ENCODE measurements around the gene FLYWCH1. TPM values are rescaled to one million over a fixed set of nuclear protein-coding genes. Genes with fewer than 3 reads are reported as not detected.

The FLYWCH1 gene
- total RNA-seq, 2 experiments from 2014 or later = 26.1 to 61.9 TPM

- CTCF ChIA-PET (ENCODE audit: unreplicated experiment) = no interaction called here
- POLR2A ChIA-PET = interaction anchor here (0.6 to 1.0 kb wide), 2 partner anchors 10 to 222 kb away, joined by 3 read pairs; no protein-coding TSS in a partner anchor
- Histone ChIP-seq H3K9me2 (ENCODE audit: insufficient read depth, low read length) (no peaks in the 10 kb centered on the region), H3K27ac (ENCODE audit: low read depth, low read length, poor library complexity, severe bottlenecking) (no peak overlapping the region), H3K79me2 (ENCODE audit: insufficient read depth, low read depth, low read length) (no peaks in the 10 kb centered on the region), H3K4me1 (ENCODE audit: insufficient read depth, low read length, poor library complexity, severe bottlenecking) (peaks cover 11% of the 10 kb centered on the region), H3K9me3 (ENCODE audit: low read length) (no peaks in the 10 kb centered on the region), H3K36me3 (ENCODE audit: insufficient read depth, low read length) (no peaks in the 10 kb centered on the region), H4K20me1 (ENCODE audit: insufficient read depth, low read length) (no peaks in the 10 kb centered on the region), H2AFZ (ENCODE audit: low read length) (no peak overlapping the region), H3K4me2 (ENCODE audit: low read length) (no peak overlapping the region), H3K4me3 (ENCODE audit: low read depth, low read length, poor library complexity, severe bottlenecking) (no peak overlapping the region)
- DNase-seq (ENCODE audit: low spot score) = no peak
- TF ChIP-seq, protein P1, sequence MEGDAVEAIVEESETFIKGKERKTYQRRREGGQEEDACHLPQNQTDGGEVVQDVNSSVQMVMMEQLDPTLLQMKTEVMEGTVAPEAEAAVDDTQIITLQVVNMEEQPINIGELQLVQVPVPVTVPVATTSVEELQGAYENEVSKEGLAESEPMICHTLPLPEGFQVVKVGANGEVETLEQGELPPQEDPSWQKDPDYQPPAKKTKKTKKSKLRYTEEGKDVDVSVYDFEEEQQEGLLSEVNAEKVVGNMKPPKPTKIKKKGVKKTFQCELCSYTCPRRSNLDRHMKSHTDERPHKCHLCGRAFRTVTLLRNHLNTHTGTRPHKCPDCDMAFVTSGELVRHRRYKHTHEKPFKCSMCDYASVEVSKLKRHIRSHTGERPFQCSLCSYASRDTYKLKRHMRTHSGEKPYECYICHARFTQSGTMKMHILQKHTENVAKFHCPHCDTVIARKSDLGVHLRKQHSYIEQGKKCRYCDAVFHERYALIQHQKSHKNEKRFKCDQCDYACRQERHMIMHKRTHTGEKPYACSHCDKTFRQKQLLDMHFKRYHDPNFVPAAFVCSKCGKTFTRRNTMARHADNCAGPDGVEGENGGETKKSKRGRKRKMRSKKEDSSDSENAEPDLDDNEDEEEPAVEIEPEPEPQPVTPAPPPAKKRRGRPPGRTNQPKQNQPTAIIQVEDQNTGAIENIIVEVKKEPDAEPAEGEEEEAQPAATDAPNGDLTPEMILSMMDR (conservative IDR thresholded peaks at IDR 0.05; ENCODE audit: low read length) = no peak
- no peak for TF ChIP-seq EZH2phosphoT487 (IDR thresholded peaks at IDR 0.05; ENCODE audit: borderline replicate concordance, low read depth, low read length)
- no TSS peak for BruUV-seq (replicated peaks)
- intact Hi-C loops (cut with micrococcal nuclease; ENCODE audit: unreplicated experiment) = no loop called here
Measured at GRCh38 chr16:2895813-2896212, 15.9 kb upstream of the FLYWCH1 start.

GRCh38 chr16:2896480-2897010 lies 15.2 kb upstream of the FLYWCH1 start:
- Histone ChIP-seq H3K9me2 (ENCODE audit: insufficient read depth, low read length) (no peaks in the 10 kb centered on the region), H2AFZ (ENCODE audit: low read length) (no peak overlapping the region), H4K20me1 (ENCODE audit: insufficient read depth, low read length) (no peaks in the 10 kb centered on the region), H3K36me3 (ENCODE audit: insufficient read depth, low read length) (no peaks in the 10 kb centered on the region), H3K79me2 (ENCODE audit: insufficient read depth, low read depth, low read length) (no peaks in the 10 kb centered on the region), H3K4me2 (ENCODE audit: low read length) (no peak overlapping the region), H3K4me1 (ENCODE audit: insufficient read depth, low read length, poor library complexity, severe bottlenecking) (peaks cover 11% of the 10 kb centered on the region), H3K9me3 (ENCODE audit: low read length) (no peaks in the 10 kb centered on the region), H3K27ac (ENCODE audit: low read depth, low read length, poor library complexity, severe bottlenecking) (no peak overlapping the region), H3K4me3 (ENCODE audit: low read depth, low read length, poor library complexity, severe bottlenecking) (no peak overlapping the region)
- no peak for DNase-seq (ENCODE audit: low spot score)
- ChIA-PET CTCF (ENCODE audit: unreplicated experiment) (no interaction called here), POLR2A (no interaction called here)
- intact Hi-C loops (cut with micrococcal nuclease; ENCODE audit: unreplicated experiment) = no loop called here
- no TSS peak for BruUV-seq (replicated peaks)
- TF ChIP-seq, protein P1 (conservative IDR thresholded peaks at IDR 0.05; ENCODE audit: low read length) = no peak
- no peak for TF ChIP-seq EZH2phosphoT487 (IDR thresholded peaks at IDR 0.05; ENCODE audit: borderline replicate concordance, low read depth, low read length)

DNA sequence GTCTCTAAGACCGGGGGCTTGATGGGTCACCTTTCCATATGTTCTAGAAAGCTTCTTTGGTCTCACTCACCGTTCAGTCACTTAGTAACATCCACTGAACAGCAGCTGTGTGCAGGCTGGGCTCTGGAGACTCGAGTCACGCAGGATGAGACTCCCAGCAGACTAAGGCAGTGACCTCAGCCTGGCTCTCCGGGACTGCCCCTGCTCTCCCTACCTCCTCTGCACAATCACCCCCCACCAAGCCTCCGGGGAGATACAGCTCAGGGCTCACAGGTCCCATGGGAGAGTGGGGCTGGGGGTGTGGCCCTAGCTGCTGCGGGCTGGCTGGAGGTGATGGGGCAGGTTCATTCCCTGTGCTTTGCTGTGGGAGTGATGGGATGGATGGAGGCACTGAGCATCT lies 14.6 kb upstream of the FLYWCH1 start:
- DNase-seq (ENCODE audit: low spot score) = peak; percentile 63
- no peak overlapping the region; the same call in 1 of the 2 replicates for H3K4me2 ChIP-seq (ENCODE audit: low read length)

More for the DNA sequence above, 14.6 kb upstream of the FLYWCH1 start:
- no peaks in the 10 kb centered on the region for H3K36me3 ChIP-seq (ENCODE audit: insufficient read depth, low read length)
- H3K9me3 ChIP-seq (ENCODE audit: low read length) = no peaks in the 10 kb centered on the region
- CTCF ChIA-PET (ENCODE audit: unreplicated experiment) = interaction anchor here (0.6 kb wide), 1 partner anchor 512 kb away, joined by 3 read pairs; no protein-coding TSS in a partner anchor
- H3K4me3 ChIP-seq (ENCODE audit: low read depth, low read length, poor library complexity, severe bottlenecking) = no peak overlapping the region
- TF ChIP-seq, protein P1 (conservative IDR thresholded peaks at IDR 0.05; ENCODE audit: low read length) = no peak
- TF ChIP-seq EZH2phosphoT487 (IDR thresholded peaks at IDR 0.05; ENCODE audit: borderline replicate concordance, low read depth, low read length) = no peak
- no peak overlapping the region for H2AFZ ChIP-seq (ENCODE audit: low read length)
- peaks cover 11% of the 10 kb centered on the region for H3K4me1 ChIP-seq (ENCODE audit: insufficient read depth, low read length, poor library complexity, severe bottlenecking)
- POLR2A ChIA-PET = no interaction called here
- no peaks in the 10 kb centered on the region for H3K9me2 ChIP-seq (ENCODE audit: insufficient read depth, low read length)
- BruUV-seq (replicated peaks) = no TSS peak
- intact Hi-C loops (cut with micrococcal nuclease; ENCODE audit: unreplicated experiment) = no loop called here
- no peak overlapping the region for H3K27ac ChIP-seq (ENCODE audit: low read depth, low read length, poor library complexity, severe bottlenecking)
- no peaks in the 10 kb centered on the region for H3K79me2 ChIP-seq (ENCODE audit: insufficient read depth, low read depth, low read length)
- H4K20me1 ChIP-seq (ENCODE audit: insufficient read depth, low read length) = no peaks in the 10 kb centered on the region

All from OCI-LY7 (cell line).